C4-2B (cell line): Measurements from ENCODE around the gene AK9.

Experiments
- ZFX ChIP-seq: fragments of 450-650 bp; IDR thresholded peaks from 2 replicates; pipeline ENCODE4 v1.6.1; 2017
- TF ChIP-seq, protein P1 (sequence below): fragments of 450-650 bp; conservative IDR thresholded peaks from 2 replicates; pipeline ENCODE4 v1.5.1; 2017; ENCODE audit warnings: mild to moderate bottlenecking

DNA sequence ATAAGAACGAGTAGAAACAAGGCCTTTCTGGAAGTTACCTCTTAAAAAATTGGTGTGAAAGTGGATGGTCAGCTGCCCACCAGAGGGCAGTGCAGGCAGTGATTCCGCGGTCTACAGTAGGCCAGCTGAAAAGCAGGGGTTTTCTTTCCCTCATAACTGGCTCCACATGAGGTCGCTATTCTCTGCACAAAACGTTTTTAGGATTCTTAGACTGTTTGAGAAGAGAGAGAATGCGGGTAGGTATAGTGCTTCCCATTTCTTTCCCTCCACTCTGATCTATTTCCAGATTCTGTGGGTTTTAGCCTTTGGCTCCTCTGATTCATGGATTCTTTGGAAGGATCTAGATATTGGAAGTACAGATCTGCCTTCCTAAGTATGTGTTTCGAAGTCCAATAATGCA is 14.3 kb upstream of the AK9 start:
- TF ChIP-seq, protein P1, sequence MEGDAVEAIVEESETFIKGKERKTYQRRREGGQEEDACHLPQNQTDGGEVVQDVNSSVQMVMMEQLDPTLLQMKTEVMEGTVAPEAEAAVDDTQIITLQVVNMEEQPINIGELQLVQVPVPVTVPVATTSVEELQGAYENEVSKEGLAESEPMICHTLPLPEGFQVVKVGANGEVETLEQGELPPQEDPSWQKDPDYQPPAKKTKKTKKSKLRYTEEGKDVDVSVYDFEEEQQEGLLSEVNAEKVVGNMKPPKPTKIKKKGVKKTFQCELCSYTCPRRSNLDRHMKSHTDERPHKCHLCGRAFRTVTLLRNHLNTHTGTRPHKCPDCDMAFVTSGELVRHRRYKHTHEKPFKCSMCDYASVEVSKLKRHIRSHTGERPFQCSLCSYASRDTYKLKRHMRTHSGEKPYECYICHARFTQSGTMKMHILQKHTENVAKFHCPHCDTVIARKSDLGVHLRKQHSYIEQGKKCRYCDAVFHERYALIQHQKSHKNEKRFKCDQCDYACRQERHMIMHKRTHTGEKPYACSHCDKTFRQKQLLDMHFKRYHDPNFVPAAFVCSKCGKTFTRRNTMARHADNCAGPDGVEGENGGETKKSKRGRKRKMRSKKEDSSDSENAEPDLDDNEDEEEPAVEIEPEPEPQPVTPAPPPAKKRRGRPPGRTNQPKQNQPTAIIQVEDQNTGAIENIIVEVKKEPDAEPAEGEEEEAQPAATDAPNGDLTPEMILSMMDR = peak; percentile 97
- TF ChIP-seq ZFX = no peak
